ENCODE data around the gene RPL7L1. TPM values are rescaled to one million over a fixed set of nuclear protein-coding genes. Genes with fewer than 3 reads are reported as not detected.

The RPL7L1 gene
- total and polyA plus RNA-seq, 2 of the 13 experiments (the other 11 are each of a cell fraction or from before 2014, with no cell fraction given): 51.6 to 179 TPM

DNA sequence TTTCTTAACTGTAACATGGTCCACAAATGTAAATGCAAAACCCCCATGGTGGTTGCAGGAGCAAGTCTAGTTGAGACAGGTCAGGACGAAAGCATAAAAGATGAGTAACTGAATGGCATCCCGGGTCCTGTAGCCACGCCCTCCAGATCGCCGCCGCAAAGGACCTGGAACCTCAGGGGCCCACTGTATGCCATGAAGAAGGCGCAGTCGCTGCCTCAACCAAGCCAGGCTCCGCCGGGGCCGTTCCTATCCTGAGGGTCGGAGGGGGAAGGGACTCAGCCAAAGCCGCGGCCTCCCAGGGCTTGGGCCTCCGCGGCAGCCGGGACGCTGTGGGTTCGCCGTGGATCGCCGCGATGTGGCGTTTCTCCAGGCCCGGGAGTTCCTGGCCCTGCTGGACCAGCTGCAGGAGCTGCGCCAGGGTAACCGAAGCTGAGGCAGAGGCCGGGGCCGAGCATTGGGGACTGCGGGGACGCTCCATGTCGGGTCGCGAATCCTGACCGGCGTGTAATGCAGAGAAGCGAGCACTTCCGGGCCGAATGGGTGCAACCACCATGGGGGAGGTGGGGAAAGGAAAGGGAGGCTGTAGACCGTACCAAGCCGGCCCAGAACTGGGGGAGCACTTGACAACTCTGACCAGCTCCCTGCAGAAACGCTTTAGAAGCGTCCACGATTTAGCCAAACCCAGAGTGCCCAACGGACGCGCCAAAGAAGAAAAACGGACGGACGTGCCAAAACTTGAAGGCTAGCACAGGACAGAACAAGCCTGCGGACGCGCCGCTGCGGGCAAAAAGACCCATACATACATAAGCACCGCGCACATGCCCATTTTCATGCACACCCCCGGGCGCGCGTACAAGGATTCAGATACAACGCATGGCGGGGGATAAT is 11.1 kb downstream of the RPL7L1 start:
- peaks cover 46% of the 10 kb centered on the region for H3K4me1 ChIP-seq (ENCODE audit: insufficient read depth, low read length)
- peak overlapping the region; percentile 89 for H3K4me2 ChIP-seq (ENCODE audit: low read depth, low read length)
- peak overlapping the region; percentile 93 for H3K9ac ChIP-seq (ENCODE audit: insufficient read depth, low read depth, low read length)
- CTCF ChIA-PET (ENCODE audit: low intra/inter-chr PET ratio, low total read pairs): no interaction called here
- WGBS (ENCODE audit: low lambda C conversion rate): under 1% methylated on average over 47 of the region's 63 CpGs
- H3K36me3 ChIP-seq (replicated peaks in 1 of 2; ENCODE audit: control insufficient read depth in 1 of 2, insufficient read depth in 2 of 2, low read length in 2 of 2): peaks cover 7 to 10% of the 10 kb centered on the region in 2 experiments
- FAIRE-seq (peak; percentile 88), ATAC-seq (peak; percentile 91), DNase-seq (ENCODE audit: low spot score) (peak; percentile 95)
- peak overlapping the region; percentile 11 for H2AFZ ChIP-seq (ENCODE audit: low read length)
- H3K27ac ChIP-seq (ENCODE audit: extremely low read length, insufficient read depth, low read length): peak overlapping the region; percentile 94
- no peaks in the 10 kb centered on the region for H3K9me3 ChIP-seq (ENCODE audit: low read length)
- intact Hi-C loops (cut with micrococcal nuclease; ENCODE audit: unreplicated experiment) (loop anchor here (1.0 to 5.0 kb wide), 2 partner anchors 11 to 163 kb away; partner anchors contain the start of gene RPL7L1), in situ Hi-C loops (cut with HindIII; ENCODE audit: extremely low pct_ligation_motif_present, low pct_unique_long_range_greater_than_20kb) (no loop called here)
- TSS peak; percentile 93 for BruUV-seq (replicated peaks)
- H4K20me1 ChIP-seq (ENCODE audit: insufficient read depth, low read length): no peaks in the 10 kb centered on the region
- H3K27me3 ChIP-seq (ENCODE audit: control insufficient read depth in 1 of 2, insufficient read depth in 2 of 2, low read length in 2 of 2): no peaks in the 10 kb centered on the region
- no peaks in the 10 kb centered on the region for H3K79me2 ChIP-seq (ENCODE audit: insufficient read depth, low read length)
- peak overlapping the region; percentile 75 to 95 (median 86) for H3K4me3 ChIP-seq (replicated peaks in 1 of 3; ENCODE audit: insufficient read depth in 1 of 3, low read depth in 2 of 3, low read length in 3 of 3)
- POLR2A ChIA-PET: interaction anchor here (1.0 to 7.3 kb wide), 13 partner anchors 11 to 205 kb away, joined by 3 to 147 read pairs (median 7); partner anchors contain the start of genes BICRAL, CNPY3, GNMT and KLC4
- TF ChIP-seq HMGA1 (CRISPR knock-in tag; conservative IDR thresholded peaks at IDR 0.05): no peak
- TF ChIP-seq ZNF33B (CRISPR knock-in tag; IDR thresholded peaks at IDR 0.05): peak; percentile 82; the same call in 1 of the 2 replicates
- TF ChIP-seq ZNF451 (CRISPR knock-in tag; IDR thresholded peaks at IDR 0.05): peak; percentile 98
- TF ChIP-seq, protein P1, sequence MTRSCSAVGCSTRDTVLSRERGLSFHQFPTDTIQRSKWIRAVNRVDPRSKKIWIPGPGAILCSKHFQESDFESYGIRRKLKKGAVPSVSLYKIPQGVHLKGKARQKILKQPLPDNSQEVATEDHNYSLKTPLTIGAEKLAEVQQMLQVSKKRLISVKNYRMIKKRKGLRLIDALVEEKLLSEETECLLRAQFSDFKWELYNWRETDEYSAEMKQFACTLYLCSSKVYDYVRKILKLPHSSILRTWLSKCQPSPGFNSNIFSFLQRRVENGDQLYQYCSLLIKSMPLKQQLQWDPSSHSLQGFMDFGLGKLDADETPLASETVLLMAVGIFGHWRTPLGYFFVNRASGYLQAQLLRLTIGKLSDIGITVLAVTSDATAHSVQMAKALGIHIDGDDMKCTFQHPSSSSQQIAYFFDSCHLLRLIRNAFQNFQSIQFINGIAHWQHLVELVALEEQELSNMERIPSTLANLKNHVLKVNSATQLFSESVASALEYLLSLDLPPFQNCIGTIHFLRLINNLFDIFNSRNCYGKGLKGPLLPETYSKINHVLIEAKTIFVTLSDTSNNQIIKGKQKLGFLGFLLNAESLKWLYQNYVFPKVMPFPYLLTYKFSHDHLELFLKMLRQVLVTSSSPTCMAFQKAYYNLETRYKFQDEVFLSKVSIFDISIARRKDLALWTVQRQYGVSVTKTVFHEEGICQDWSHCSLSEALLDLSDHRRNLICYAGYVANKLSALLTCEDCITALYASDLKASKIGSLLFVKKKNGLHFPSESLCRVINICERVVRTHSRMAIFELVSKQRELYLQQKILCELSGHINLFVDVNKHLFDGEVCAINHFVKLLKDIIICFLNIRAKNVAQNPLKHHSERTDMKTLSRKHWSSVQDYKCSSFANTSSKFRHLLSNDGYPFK (CRISPR knock-in tag; IDR thresholded peaks at IDR 0.05; ENCODE audit: borderline replicate concordance): peak; percentile 93
- TF ChIP-seq, protein P2, sequence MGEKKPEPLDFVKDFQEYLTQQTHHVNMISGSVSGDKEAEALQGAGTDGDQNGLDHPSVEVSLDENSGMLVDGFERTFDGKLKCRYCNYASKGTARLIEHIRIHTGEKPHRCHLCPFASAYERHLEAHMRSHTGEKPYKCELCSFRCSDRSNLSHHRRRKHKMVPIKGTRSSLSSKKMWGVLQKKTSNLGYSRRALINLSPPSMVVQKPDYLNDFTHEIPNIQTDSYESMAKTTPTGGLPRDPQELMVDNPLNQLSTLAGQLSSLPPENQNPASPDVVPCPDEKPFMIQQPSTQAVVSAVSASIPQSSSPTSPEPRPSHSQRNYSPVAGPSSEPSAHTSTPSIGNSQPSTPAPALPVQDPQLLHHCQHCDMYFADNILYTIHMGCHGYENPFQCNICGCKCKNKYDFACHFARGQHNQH (CRISPR knock-in tag; IDR thresholded peaks at IDR 0.05): peak; percentile 89
- no peak; the same call in 1 of the 2 replicates for TF ChIP-seq HNF4A (CRISPR knock-in tag; IDR thresholded peaks at IDR 0.05)
- TF ChIP-seq, protein P3, sequence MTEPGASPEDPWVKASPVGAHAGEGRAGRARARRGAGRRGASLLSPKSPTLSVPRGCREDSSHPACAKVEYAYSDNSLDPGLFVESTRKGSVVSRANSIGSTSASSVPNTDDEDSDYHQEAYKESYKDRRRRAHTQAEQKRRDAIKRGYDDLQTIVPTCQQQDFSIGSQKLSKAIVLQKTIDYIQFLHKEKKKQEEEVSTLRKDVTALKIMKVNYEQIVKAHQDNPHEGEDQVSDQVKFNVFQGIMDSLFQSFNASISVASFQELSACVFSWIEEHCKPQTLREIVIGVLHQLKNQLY (CRISPR knock-in tag; IDR thresholded peaks at IDR 0.05): no peak; the same call in 1 of the 2 replicates
- TF ChIP-seq CENPT (CRISPR knock-in tag; IDR thresholded peaks at IDR 0.05; ENCODE audit: low read depth): peak; percentile 94
- no peak; the same call in 1 of the 2 replicates for TF ChIP-seq NFE2L1 (CRISPR knock-in tag; IDR thresholded peaks at IDR 0.05; ENCODE audit: borderline replicate concordance)
- TF ChIP-seq RBFOX2 (IDR thresholded peaks at IDR 0.05; ENCODE audit: low read depth, low read length): peak; percentile 99
- peak; percentile 98 for TF ChIP-seq ZNF501 (CRISPR knock-in tag; IDR thresholded peaks at IDR 0.05)
- TF ChIP-seq NCOA2 (CRISPR knock-in tag; IDR thresholded peaks at IDR 0.05): peak; percentile 34; the same call in 1 of the 2 replicates
- TF ChIP-seq ZNF562 (CRISPR knock-in tag; IDR thresholded peaks at IDR 0.05; ENCODE audit: borderline replicate concordance): 0 out of 2 replicates have a peak, but pooled peaks have one; percentile 22
- TF ChIP-seq POLR2G (IDR thresholded peaks at IDR 0.05; ENCODE audit: low read depth, low read length): peak; percentile 98
- 0 out of 2 replicates have a peak, but pooled peaks have one; percentile 53 for TF ChIP-seq ZSCAN22 (CRISPR knock-in tag; IDR thresholded peaks at IDR 0.05)
- peak; percentile 30 for TF ChIP-seq FOXA3 (CRISPR knock-in tag; IDR thresholded peaks at IDR 0.05)
- TF ChIP-seq RFX3 (CRISPR knock-in tag; IDR thresholded peaks at IDR 0.05): no peak
- peak; percentile 53; the same call in 1 of the 2 replicates for TF ChIP-seq SOX5 (CRISPR knock-in tag; IDR thresholded peaks at IDR 0.05; ENCODE audit: borderline replicate concordance)
- TF ChIP-seq, protein P4, sequence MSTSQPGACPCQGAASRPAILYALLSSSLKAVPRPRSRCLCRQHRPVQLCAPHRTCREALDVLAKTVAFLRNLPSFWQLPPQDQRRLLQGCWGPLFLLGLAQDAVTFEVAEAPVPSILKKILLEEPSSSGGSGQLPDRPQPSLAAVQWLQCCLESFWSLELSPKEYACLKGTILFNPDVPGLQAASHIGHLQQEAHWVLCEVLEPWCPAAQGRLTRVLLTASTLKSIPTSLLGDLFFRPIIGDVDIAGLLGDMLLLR (CRISPR knock-in tag; IDR thresholded peaks at IDR 0.05): peak; percentile 76
